HG02571 (cell line): ENCODE data around the gene GRHL1.
"Not testable (repeated sequence)": the region's sequence is repeated elsewhere in the genome, so short reads cannot be mapped to it uniquely, and the experiment has no call there.

Experiments used
- ATAC-seq: cut with Tn5 transposase; IDR thresholded peaks from one replicate; pipeline ENCODE4 v1.9.1; 2021; ENCODE audit warnings: mild to moderate bottlenecking, moderate library complexity; ENCODE audit not compliant: unreplicated experiment

Gene GRHL1

DNA sequence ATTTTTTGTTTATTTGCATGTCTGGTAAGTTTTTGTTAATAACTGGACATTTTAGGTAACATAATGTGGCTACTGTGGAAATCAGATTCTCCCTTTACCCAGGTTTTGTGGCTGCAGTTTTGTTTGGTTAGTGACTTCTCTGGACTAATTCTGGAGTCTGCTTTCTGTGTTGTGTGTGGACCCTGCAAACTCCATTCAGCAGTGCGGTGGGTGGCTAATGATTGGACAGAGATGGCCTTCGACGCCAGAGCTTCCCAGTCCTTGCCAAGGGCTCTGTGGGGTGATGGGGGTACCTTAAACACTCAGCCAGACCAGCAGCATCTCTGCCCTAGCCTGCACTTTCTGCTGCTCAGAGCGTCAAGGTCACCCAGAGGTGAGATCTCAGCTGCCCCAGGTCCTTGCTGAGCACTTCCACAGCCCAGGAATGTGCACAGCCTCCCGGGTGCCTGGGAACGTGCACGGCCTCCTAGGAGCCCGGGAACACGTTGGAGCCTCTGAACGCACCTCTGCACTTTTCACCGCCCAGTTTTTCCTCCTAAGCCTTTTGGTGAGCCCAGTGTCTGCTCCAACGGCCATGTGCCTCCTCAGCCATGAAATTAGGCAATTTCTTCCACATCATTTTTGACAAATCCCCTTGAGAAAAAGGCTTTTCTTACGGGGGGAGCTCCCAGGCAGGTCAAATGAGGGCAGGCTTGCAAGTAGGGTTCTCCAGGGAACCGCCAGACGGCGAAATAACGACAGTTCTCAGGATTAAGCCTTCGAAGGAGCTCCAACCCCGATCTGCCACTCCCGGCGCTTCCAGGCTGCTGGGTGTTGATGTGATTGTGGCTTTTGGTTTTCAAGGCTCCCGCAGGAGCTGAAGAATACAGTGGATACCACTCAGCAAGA is 56.7 kb downstream of the GRHL1 start:
- ATAC-seq = no peak

DNA sequence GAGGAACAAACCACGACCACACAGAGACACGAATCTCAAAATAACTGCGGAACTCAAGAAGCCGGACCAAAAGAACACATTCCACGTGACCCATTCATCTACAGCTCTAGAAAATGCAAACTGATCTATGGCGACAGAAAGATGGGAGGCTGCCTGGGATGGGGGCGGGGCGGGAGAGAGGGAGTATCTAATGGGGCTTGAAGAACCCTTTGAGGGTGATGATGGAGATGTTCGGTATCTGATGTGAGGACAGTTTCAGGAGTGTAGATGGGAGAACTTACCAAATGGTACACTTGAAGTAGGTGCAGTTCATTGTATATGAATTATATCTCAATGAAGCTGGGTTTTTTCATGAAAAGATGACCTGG is 57.3 kb downstream of the GRHL1 start:
- ATAC-seq = no peak

DNA sequence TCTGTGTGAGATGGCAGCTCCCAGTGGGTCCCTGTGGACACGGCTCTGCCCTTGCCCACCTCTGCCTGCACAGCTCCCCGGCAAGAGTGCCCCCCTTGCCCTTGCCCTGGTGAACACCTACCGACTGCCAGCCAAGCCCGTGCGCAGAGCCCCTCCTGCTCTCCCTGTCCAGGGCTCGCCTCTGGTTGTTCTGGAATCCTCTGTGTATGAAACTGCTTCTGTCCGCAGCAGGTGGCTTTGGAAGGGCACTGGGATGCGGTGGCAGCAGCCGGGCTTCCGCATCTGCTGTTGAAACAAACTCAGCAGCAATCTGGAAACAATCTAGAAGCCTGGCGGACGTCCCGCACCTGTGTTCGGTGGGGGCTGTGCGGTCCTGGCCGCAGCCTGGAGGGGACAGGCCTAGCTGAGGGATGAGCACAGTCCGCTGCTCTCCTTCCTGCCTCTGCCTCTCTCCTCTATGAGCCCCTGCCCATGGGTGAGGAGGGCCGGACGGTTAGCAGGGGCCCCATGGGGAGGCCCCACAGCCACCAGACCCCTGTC is 57.8 kb downstream of the GRHL1 start:
- no peak for ATAC-seq

DNA sequence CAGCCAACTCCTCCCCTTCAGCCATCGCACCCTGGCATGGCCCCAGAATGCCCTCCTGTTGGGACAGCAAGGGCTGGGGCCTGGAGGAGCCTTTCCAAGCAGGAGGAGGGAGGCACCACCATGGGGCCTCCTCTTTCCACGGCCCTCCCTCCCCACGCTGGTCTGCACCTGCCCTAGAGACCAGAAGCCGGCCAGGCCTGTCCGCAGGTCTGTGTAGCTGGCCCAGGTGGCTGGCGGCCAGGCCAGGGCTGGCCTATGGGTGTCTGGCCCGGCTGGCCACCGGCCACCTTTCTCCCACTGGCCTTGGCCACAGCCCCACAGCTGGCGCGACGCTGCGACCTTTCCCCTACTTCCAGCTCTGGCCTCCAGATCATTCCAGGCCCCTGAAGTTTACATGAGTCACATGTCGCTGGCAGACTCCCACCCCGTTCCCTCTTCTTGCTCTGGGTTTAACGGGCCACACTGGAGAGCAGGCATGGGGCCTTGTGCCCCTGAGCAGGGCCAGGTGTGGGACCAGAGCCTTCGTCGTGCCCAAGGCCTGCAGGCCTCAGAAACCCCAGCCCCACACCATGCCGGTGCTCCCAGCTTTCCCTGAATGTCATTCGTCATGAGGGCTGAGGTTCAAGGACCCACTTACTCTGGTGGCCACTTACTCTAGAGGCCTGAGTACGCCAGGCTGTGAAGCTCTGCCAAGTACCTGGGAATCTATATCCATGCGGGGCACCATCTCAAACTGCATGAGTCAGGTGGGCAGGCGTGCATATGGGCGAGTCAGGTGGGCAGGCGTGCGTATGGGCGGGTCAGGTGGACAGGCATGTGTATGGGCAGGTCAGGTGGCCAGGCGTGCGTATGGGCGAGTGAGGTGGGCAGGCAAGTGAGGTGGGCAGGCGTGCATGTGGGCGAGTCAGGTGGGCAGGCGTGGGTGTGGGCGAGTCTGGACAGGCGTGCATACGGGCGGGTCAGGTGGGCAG is 58.6 kb downstream of the GRHL1 start:
- ATAC-seq = no peak

DNA sequence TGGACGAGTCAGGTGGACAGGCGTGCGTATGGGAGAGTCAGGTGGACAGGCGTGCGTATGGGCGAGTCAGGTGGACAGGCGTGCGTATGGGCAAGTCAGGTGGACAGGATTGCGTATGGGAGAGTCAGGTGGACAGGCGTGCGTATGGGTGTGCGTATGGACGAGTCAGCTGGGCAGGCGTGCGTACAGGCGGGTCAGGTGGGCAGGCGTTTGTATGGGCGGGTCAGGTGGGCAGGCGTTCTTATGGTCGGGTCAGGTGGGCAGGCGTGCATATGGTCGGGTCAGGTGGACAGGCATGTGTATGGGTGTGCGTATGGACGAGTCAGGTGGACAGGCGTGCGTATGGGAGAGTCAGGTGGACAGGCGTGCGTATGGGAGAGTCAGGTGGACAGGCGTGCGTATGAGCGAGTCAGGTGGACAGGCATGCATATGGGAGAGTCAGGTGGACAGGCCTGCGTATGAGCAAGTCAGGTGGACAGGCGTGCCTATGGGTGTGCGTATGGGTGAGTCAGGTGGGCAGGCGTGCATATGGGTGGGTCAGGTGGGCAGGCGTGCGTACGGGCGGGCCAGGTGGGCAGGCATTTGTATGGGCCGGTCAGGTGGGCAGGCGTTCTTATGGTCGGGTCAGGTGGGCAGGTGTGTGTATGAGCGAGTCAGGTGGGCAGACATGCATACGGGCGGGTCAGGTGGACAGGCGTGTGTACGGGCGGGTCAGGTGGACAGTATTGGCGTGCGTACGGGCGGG is 59.5 kb downstream of the GRHL1 start:
- ATAC-seq = not testable (repeated sequence)

DNA sequence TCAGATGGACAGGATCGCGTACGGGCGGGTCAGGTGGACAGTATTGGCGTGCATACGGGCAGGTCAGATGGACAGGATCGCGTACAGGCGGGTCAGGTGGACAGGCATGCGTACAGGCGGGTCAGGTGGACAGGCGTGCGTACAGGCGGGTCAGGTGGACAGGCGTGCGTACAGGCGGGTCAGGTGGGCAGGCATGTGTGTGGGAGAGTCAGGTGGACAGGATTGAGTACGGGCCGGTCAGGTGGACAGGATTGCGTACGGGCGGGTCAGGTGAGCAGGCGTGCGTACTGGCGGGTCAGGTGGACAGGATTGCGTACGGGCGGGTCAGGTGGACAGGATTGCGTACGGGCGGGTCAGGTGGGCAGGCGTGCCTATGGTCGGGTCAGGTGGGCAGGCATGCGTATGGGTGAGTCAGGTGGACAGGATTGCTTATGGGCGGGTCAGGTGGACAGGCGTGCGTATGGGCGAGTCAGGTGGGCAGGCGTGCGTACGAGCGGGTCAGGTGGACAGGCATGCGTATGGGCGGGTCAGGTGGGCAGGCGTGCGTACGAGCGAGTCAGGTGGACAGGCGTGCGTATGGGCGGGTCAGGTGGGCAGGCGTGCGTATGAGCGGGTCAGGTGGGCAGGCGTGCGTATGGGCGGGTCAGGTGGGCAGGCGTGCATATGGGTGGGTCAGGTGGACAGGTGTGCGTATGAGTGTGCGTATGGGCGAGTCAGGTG is 60.3 kb downstream of the GRHL1 start:
- ATAC-seq = not testable (repeated sequence)

DNA sequence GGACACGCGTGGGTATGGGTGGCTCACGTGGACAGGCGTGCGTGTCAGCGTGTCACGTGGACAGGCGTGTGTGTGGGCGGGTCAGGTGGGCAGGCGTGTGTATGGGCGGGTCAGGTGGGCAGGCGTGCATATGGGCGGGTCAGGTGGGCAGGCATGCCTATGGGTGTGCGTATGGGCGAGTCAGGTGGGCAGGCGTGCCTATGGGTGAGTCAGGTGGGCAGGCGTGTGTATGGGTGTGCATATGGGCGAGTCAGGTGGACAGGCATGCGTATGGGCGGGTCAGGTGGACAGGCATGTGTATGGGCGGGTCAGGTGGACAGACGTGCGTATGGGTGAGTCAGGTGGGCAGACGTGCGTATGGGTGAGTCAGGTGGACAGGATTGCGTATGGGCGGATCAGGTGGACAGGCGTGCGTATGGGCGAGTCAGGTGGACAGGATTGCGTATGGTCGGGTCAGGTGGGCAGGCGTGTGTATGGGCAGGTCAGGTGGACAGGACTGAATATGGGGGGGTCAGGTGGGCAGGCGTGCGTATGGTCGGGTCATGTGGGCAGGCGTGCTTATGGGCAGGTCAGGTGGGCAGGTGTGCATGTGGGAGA is 61.0 kb downstream of the GRHL1 start:
- ATAC-seq = not testable (repeated sequence)

DNA sequence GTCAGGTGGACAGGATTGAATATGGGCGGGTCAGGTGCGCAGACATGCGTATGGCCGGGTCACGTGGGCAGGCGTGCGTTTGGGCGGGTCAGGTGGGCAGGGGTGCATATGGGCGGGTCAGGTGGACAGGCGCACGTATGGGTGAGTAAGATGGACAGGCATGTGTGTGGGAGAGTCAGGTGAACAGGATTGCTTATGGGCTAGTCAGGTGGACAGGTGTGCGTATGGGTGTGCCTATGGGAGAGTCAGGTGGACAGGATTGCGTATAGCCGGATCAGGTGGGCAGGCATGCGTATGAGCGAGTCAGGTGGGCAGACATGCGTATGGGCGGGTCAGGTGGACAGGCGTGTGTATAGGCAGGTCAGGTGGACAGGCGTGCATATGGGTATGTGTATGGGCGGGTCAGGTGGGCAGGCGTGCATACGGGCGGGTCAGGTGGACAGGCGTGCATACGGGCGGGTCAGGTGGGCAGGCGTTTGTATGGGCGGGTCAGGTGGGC is 61.5 kb downstream of the GRHL1 start:
- no peak for ATAC-seq

DNA sequence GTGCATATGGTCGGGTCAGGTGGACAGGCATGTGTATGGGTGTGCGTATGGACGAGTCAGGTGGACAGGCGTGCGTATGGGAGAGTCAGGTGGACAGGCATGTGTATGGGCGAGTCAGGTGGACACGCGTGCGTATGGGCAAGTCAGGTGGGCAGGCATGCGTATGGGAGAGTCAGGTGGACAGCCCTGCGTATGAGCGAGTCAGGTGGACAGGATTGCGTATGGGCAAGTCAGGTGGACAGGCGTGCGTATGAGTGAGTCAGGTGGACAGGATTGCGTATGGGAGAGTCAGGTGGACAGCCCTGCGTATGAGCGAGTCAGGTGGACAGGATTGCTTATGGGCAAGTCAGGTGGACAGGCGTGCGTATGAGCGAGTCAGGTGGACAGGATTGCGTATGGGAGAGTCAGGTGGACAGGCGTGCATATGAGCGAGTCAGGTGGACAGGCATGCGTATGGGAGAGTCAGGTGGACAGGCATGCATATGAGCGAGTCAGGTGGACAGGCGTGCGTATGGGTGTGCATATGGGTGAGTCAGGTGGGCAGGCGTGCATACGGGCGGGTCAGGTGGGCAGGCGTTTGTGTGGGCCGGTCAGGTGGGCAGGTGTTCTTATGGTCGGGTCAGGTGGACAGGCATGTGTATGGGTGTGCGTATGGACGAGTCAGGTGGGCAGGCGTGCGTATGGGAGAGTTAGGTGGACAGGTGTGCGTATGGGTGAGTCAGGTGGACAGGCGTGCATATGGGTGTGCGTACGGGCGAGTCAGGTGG is 62.3 kb downstream of the GRHL1 start:
- ATAC-seq = not testable (repeated sequence)

DNA sequence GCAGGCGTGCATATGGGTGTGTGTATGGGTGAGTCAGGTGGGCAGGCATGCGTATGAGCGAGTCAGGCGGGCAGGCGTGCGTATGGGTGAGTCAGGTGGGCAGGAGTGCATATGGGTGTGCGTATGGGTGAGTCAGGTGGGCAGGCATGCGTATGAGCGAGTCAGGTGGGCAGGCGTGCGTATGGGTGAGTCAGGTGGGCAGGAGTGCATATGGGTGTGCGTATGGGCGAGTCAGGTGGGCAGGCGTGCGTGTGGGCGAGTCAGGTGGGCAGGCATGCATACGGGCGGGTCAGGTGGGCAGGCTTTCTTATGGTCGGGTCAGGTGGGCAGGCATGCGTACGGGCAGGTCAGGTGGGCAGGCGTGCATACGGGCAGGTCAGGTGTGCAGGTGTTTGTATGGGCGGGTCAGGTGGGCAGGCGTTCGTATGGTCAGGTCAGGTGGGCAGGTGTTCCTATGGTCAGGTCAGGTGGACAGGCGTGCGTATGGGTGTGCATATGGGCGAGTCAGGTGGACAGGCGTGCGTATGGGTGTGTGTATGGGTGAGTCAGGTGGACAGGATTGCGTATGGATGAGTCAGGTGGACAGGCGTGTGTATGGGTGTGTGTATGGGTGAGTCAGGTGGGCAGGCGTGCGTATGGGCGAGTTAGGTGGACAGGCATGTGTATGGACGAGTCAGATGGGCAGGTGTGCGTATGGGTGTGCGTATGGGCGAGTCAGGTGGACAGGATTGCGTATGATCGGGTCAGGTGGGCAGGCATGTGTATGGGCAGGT is 63.1 kb downstream of the GRHL1 start:
- ATAC-seq = no peak

DNA sequence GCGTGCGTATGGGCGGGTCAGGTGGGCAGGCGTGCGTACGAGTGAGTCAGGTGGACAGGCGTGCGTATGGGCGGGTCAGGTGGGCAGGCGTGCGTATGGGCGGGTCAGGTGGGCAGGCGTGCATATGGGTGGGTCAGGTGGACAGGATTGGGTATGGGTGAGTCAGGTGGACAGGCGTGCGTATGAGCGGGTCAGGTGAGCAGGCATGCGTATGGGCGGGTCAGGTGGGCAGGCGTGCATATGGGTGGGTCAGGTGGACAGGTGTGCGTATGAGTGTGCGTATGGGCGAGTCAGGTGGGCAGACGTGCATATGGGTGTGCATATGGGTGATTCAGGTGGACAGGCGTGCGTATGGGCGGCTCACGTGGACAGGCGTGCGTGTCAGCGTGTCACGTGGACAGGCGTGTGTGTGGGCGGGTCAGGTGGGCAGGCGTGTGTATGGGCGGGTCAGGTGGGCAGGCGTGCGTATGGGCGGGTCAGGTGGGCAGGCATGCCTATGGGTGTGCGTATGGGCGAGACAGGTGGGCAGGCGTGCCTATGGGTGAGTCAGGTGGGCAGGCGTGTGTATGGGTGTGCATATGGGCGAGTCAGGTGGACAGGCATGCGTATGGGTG is 64.0 kb downstream of the GRHL1 start:
- not testable (repeated sequence) for ATAC-seq

DNA sequence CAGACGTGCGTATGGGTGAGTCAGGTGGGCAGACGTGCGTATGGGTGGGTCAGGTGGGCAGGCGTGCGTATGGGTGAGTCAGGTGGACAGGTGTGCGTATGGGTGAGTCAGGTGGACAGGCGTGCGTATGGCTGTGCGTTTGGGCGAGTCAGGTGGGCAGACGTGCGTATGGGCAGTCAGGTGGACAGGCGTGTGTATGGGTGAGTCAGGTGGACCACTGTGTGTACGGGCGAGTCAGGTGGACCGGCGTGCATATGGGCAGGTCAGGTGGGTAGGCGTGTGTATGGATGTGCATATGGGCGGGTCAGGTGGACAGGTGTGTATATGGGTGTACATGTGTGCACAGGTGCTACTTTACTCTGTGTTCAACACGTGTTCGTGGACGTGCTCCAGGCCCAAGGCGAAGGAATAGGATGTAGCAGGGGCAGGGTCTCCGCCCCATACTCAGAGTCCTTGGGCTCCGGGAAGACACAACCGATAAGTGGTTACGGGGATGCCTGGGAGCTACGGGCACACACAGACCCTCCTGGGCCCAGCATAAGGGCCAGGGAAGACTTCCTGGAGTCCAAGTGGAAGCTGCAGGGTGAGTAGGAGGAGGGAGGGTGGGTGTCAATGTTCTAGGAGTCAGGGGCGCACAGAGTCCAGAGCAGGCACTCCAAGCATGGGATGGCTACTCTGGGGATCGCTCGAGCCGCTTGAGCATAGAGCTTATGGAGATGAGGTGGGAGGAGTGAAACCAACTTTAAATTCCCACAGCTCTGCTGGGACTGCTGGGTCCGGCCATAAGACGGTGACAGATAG is 64.7 kb downstream of the GRHL1 start:
- no peak for ATAC-seq

DNA sequence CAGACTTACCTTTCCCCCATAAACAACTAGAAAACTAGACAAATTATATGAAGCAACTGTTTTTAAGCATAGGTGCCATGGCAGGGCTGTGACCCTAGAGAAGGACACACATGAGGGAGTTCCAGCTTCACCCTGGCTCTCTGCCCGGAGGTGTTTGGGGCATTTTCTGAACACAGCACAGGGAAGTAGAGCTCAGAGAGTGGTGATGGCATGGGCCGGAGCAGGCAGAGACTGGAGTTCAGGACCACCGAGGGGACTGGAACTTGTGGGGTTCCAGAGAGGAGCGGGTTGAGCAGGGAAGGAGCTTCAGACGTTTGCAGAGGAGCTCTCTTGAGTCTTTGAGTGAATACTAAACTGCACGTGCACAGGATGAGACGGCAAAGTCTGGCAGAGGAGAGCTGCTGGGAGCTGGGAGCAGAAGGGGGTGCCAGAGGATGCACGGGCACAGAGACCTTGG is 65.3 kb downstream of the GRHL1 start:
- ATAC-seq = no peak

DNA sequence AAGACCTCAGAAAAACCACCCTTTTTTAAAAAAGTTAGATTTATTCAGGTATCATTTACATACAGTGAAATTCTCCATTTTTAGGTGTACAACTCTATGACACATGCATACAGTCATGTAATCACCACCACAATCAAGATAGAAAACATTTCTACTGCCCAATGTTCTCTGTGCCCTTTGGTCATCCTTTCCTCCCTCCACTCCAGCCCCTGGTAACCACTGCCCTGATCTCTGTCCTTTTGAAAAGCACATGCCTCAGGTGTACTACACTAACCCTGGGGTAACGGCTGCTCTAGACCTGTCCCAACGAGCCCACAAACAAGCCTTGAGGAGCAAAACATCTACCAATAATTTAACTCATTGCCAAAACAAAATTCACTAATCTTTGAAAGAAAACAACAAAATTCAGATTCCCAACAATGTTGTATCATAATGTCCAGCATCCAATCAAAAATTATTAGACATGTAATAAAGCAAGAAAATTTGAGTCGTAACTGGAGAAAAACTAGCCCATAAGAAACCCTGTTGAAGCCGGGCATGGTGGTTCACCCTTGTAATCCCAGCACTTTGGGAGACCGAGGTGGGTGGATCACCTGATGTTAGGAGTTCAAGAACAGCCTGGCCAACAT is 65.9 kb downstream of the GRHL1 start:
- no peak for ATAC-seq

DNA sequence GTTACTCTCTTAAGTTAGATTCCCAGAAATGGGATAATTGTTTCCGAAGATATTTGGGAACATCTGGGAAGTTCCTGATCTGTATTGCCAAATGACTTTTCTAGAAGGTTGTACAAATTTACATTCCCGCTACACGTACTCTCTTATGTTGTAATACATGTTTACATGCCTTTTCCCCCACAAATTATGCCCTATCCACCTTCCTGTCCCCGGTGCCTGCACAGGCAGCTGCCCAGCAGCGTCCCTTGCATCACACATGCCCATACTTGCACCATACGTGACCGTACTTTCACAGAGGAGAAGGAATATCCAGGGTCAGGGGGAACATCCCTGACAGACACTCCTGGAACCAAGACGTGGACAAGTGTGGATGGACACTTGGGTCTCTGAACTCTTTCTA is 67.7 kb downstream of the GRHL1 start:
- no peak for ATAC-seq
